Measurements from ENCODE around the gene SLC24A3. TPM values are rescaled to one million over a fixed set of nuclear protein-coding genes. Genes with fewer than 3 reads are reported as not detected.

SLC24A3 gene
- polyA plus RNA-seq, 1 donor (not counting 4 experiments of a cell fraction or from before 2014, with no cell fraction given): 0.17 TPM

DNA sequence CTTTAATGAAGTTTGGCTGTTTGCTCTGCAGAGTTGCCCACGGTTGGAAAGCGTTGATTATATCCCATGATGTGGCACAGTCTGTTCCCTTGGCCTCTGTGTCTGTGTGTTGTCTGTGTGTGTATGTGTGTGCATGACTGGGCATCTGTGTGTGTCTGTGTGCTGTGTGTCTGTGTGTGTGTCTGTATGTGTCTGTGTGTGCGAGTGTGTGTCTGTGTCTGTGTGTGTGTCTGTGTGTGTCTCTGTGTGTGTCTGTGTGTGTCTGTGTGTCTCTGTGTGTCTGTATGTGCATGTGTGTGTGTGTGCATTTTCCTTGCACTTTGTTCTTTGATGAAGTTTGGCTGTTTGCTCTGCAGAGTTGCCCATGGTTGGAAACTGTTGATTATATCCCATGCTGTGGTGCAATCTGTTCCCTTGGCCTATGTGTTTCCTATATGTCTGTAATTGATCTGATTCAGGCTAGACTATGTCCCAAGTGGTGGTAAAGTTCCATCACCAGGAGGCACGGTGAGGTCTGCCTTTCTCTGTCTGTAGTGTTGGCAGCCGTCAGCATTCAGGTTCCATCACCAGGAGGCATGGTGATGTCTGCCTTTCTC is 467.6 kb downstream of the SLC24A3 start:
- H3K9ac ChIP-seq (ENCODE audit: control insufficient read depth, extremely low read depth, insufficient read depth, low read length): no peak overlapping the region
- H3K9me3 ChIP-seq (ENCODE audit: control insufficient read depth, low read depth, low read length): no peaks in the 10 kb centered on the region
- H3K79me2 ChIP-seq (ENCODE audit: control insufficient read depth, insufficient read depth, low read length): no peaks in the 10 kb centered on the region
- no peaks in the 10 kb centered on the region for H3K4me1 ChIP-seq (ENCODE audit: control insufficient read depth, extremely low read depth, insufficient read depth, low read length)
- H3K9me1 ChIP-seq (ENCODE audit: control insufficient read depth, extremely low read depth, insufficient read depth, low read length): no peaks in the 10 kb centered on the region
- no peak for FAIRE-seq
- H4K20me1 ChIP-seq (ENCODE audit: control insufficient read depth, extremely low read depth, insufficient read depth, low read length): no peaks in the 10 kb centered on the region
- dilution Hi-C loops (cut with MboI; ENCODE audit: extremely low pct_ligation_motif_present, low sequenced_read_pairs): no loop called here
- no peak for DNase-seq (ENCODE audit: low read depth, low spot score)
- no peak overlapping the region for H2AFZ ChIP-seq (ENCODE audit: control insufficient read depth, low read length)
- H3K27me3 ChIP-seq (ENCODE audit: control insufficient read depth, extremely low read depth, insufficient read depth, low read length): peaks cover 2% of the 10 kb centered on the region
- H3K27ac ChIP-seq (ENCODE audit: control insufficient read depth, insufficient read depth, low read length): no peak overlapping the region
- no peaks in the 10 kb centered on the region for H3K36me3 ChIP-seq (ENCODE audit: control insufficient read depth in 2 of 2, extremely low read depth in 1 of 2, insufficient read depth in 2 of 2, low read length in 2 of 2)
- no peak overlapping the region for H3K4me3 ChIP-seq (ENCODE audit: control insufficient read depth in 2 of 3, extremely low read depth in 1 of 3, insufficient read depth in 2 of 3, low read depth in 1 of 3, low read length in 3 of 3)
- TF ChIP-seq, protein P1, sequence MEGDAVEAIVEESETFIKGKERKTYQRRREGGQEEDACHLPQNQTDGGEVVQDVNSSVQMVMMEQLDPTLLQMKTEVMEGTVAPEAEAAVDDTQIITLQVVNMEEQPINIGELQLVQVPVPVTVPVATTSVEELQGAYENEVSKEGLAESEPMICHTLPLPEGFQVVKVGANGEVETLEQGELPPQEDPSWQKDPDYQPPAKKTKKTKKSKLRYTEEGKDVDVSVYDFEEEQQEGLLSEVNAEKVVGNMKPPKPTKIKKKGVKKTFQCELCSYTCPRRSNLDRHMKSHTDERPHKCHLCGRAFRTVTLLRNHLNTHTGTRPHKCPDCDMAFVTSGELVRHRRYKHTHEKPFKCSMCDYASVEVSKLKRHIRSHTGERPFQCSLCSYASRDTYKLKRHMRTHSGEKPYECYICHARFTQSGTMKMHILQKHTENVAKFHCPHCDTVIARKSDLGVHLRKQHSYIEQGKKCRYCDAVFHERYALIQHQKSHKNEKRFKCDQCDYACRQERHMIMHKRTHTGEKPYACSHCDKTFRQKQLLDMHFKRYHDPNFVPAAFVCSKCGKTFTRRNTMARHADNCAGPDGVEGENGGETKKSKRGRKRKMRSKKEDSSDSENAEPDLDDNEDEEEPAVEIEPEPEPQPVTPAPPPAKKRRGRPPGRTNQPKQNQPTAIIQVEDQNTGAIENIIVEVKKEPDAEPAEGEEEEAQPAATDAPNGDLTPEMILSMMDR (optimal IDR thresholded peaks at IDR 0.05 in 1 of 3, IDR thresholded peaks at IDR 0.05 in 1 of 3, conservative IDR thresholded peaks at IDR 0.05 in 1 of 3; ENCODE audit: extremely low read depth in 1 of 3, insufficient read depth in 2 of 3, low read length in 3 of 3): no peak
- H3K4me2 ChIP-seq (ENCODE audit: control insufficient read depth, extremely low read depth, insufficient read depth, low read depth, low read length): no peak overlapping the region

DNA sequence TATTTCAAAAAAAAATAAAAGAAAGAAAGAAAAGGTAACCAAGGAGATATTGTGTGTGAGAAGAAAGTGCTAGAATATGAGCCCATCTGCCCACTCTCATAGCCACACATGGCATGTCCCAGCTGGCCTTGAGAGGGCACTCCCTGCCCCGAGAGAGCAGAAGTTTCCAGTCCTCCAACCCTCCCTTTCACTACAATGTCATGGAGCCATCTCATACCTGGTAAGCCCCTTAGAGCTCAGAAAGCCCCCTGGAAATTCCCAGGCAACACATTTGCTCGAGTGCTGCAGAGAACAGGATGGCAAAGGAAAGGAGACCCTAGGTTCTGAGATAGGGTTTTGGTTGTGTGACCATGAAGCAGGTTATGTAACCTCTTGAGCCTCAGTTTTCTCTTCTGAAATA is 469.8 kb downstream of the SLC24A3 start:
- H3K9me3 ChIP-seq (ENCODE audit: control insufficient read depth, low read depth, low read length): no peaks in the 10 kb centered on the region
- DNase-seq (ENCODE audit: low read depth, low spot score) (no peak), FAIRE-seq (no peak)
- no peak for TF ChIP-seq EZH2 (IDR thresholded peaks at IDR 0.05; ENCODE audit: low read length)
- TF ChIP-seq, protein P1 (optimal IDR thresholded peaks at IDR 0.05 in 1 of 3, IDR thresholded peaks at IDR 0.05 in 1 of 3, conservative IDR thresholded peaks at IDR 0.05 in 1 of 3; ENCODE audit: extremely low read depth in 1 of 3, insufficient read depth in 2 of 3, low read length in 3 of 3): no peak
- H3K79me2 ChIP-seq (ENCODE audit: control insufficient read depth, insufficient read depth, low read length): no peaks in the 10 kb centered on the region
- H3K9ac ChIP-seq (ENCODE audit: control insufficient read depth, extremely low read depth, insufficient read depth, low read length): no peak overlapping the region
- peaks cover 4% of the 10 kb centered on the region for H3K27me3 ChIP-seq (ENCODE audit: control insufficient read depth, extremely low read depth, insufficient read depth, low read length)
- H4K20me1 ChIP-seq (ENCODE audit: control insufficient read depth, extremely low read depth, insufficient read depth, low read length): no peaks in the 10 kb centered on the region
- no peaks in the 10 kb centered on the region for H3K36me3 ChIP-seq (ENCODE audit: control insufficient read depth in 2 of 2, extremely low read depth in 1 of 2, insufficient read depth in 2 of 2, low read length in 2 of 2)
- no peak overlapping the region for H3K4me3 ChIP-seq (ENCODE audit: control insufficient read depth in 2 of 3, extremely low read depth in 1 of 3, insufficient read depth in 2 of 3, low read depth in 1 of 3, low read length in 3 of 3)
- dilution Hi-C loops (cut with MboI; ENCODE audit: extremely low pct_ligation_motif_present, low sequenced_read_pairs): no loop called here
- no peak overlapping the region for H2AFZ ChIP-seq (ENCODE audit: control insufficient read depth, low read length)
- no peak overlapping the region for H3K27ac ChIP-seq (ENCODE audit: control insufficient read depth, insufficient read depth, low read length)
- no peaks in the 10 kb centered on the region for H3K9me1 ChIP-seq (ENCODE audit: control insufficient read depth, extremely low read depth, insufficient read depth, low read length)
- no peaks in the 10 kb centered on the region for H3K4me1 ChIP-seq (ENCODE audit: control insufficient read depth, extremely low read depth, insufficient read depth, low read length)
- H3K4me2 ChIP-seq (ENCODE audit: control insufficient read depth, extremely low read depth, insufficient read depth, low read depth, low read length): no peak overlapping the region
